Endothelial cell of umbilical vein (primary cell): ENCODE results near the gene PM20D2. TPM values are rescaled to one million over a fixed set of nuclear protein-coding genes. Genes with fewer than 3 reads are reported as not detected.

Experiments
- BruUV-seq: library from RNA; stranded (reverse); fragments of 400-500 nt; replicated peaks from 2 replicates; lab custom pipeline; 2021; lab: Mats Ljungman, UMichigan
- CTCF ChIA-PET: fragments of 300-600, 350-600 bp; sonication (Branson Sonifier 250); formaldehyde crosslinking; loops from one replicate; lab custom pipeline; 2021; ENCODE audit warnings: antibody characterized with exemption, inconsistent platforms; lab: Charles Lee
- POLR2A ChIA-PET: fragments of 300-600, 350-600 bp; sonication (Branson Sonifier 250); formaldehyde crosslinking; loops from one replicate; lab custom pipeline; 2021; ENCODE audit warnings: antibody characterized with exemption, inconsistent platforms; lab: Charles Lee
- DNase-seq: peaks from one replicate; pipeline ENCODE4 v3.0.0-alpha.2; 2011; ENCODE audit warnings: low read depth, low spot score
- FAIRE-seq: peaks from 2 replicates; lab custom pipeline; 2011; peaks lifted over from hg19 to GRCh38; lab: Jason Lieb, UNC
- H2AFZ ChIP-seq: 2 replicates; pipeline ENCODE4 v1.6.0; 2012; ENCODE audit warnings: low read depth, low read length, control low read depth, inconsistent platforms
- H3K27ac ChIP-seq: 2 replicates; pipeline ENCODE4 v1.5.1; 2011; ENCODE audit warnings: low read depth, mild to moderate bottlenecking, control low read depth, low read length, moderate library complexity; ENCODE audit not compliant: insufficient read depth
- H3K27me3 ChIP-seq, 2 experiments: 2 replicates each; pipeline versions ENCODE4 v1.6.0 to v1.6.1; 2011; ENCODE audit warnings: low read length in 2 of 2, mixed read lengths in 1 of 2; ENCODE audit not compliant: control insufficient read depth in 2 of 2, insufficient read depth in 2 of 2
- H3K36me3 ChIP-seq, 2 experiments: 2 replicates in 1 of 2; 3 replicates in 1 of 2; pipeline ENCODE4 v1.5.1; 2011; ENCODE audit warnings: low read length in 2 of 2, mild to moderate bottlenecking in 1 of 2, moderate library complexity in 1 of 2; ENCODE audit not compliant: control insufficient read depth in 2 of 2, insufficient read depth in 2 of 2; ENCODE audit errors: extremely low read depth in 1 of 2
- H3K4me1 ChIP-seq: 3 replicates; pipeline ENCODE4 v1.5.1; 2011; ENCODE audit warnings: mild to moderate bottlenecking, low read length; ENCODE audit not compliant: control insufficient read depth, insufficient read depth; ENCODE audit errors: extremely low read depth
- H3K4me2 ChIP-seq: 2 replicates; pipeline ENCODE4 v1.6.1; 2011; ENCODE audit warnings: low read length, control low read depth, mixed read lengths; ENCODE audit not compliant: insufficient read depth
- H3K4me3 ChIP-seq, 3 experiments: fragments of 200-600 bp in 1 of 3; sonication (generic), shearing (Covaris generic) in 1 of 3; replicated peaks in 1 of 3; 2 replicates each; pipeline ENCODE4 v1.5.1; 2011 to 2016; ENCODE audit warnings: control low read depth in 3 of 3, low read length in 3 of 3, mild to moderate bottlenecking in 2 of 3, inconsistent platforms in 1 of 3, low read depth in 1 of 3, moderate library complexity in 1 of 3; ENCODE audit not compliant: insufficient read depth in 1 of 3
- H3K79me2 ChIP-seq: 2 replicates; pipeline ENCODE4 v1.6.0; 2012; ENCODE audit warnings: low read length, inconsistent platforms; ENCODE audit not compliant: control insufficient read depth, insufficient read depth
- H3K9ac ChIP-seq: replicated peaks from 2 replicates; pipeline ENCODE3; 2011; ENCODE audit warnings: low read length, control low read depth; ENCODE audit not compliant: insufficient read depth; ENCODE audit errors: extremely low read depth
- H3K9me1 ChIP-seq: replicated peaks from 3 replicates; pipeline ENCODE4 v1.6.0; 2011; ENCODE audit warnings: mild to moderate bottlenecking, low read length; ENCODE audit not compliant: control insufficient read depth, insufficient read depth; ENCODE audit errors: extremely low read depth
- H3K9me3 ChIP-seq: replicated peaks from 2 replicates; pipeline ENCODE4 v1.5.1; 2012; ENCODE audit warnings: low read length, inconsistent platforms; ENCODE audit not compliant: control insufficient read depth, insufficient read depth
- H4K20me1 ChIP-seq: replicated peaks from 2 replicates; pipeline ENCODE3; 2011; ENCODE audit warnings: mild to moderate bottlenecking, low read length; ENCODE audit not compliant: control insufficient read depth, insufficient read depth; ENCODE audit errors: extremely low read depth
- CTCF ChIP-seq, 2 donors: IDR thresholded peaks; 1 replicate in 1 of 2; 2 replicates in 1 of 2; pipeline ENCODE4 v1.5.1; 2011; ENCODE audit warnings: low read length in 2 of 2, mild to moderate bottlenecking in 2 of 2, moderate library complexity in 2 of 2, control low read depth in 1 of 2, inconsistent platforms in 1 of 2, low read depth in 1 of 2; ENCODE audit not compliant: insufficient read depth in 1 of 2; ENCODE audit errors: extremely low read depth in 1 of 2
- EZH2 ChIP-seq: IDR thresholded peaks from 2 replicates; pipeline ENCODE4 v1.6.1; 2012; ENCODE audit warnings: borderline replicate concordance, low read depth, mild to moderate bottlenecking, moderate library complexity, low read length, inconsistent platforms; ENCODE audit not compliant: severe bottlenecking
- FOS ChIP-seq: IDR thresholded peaks from 2 replicates; pipeline ENCODE4 v1.6.1; 2011; ENCODE audit warnings: mild to moderate bottlenecking, low read length, moderate library complexity, borderline replicate concordance; ENCODE audit not compliant: insufficient read depth
- GATA2 ChIP-seq: IDR thresholded peaks from 2 replicates; pipeline ENCODE4 v1.7.0; 2011; ENCODE audit warnings: low read depth, mild to moderate bottlenecking, moderate library complexity, mixed read lengths, low read length; ENCODE audit not compliant: insufficient read length, insufficient read depth
- JUN ChIP-seq: IDR thresholded peaks from 2 replicates; pipeline ENCODE4 v1.6.1; 2011; ENCODE audit warnings: borderline replicate concordance, low read depth; ENCODE audit not compliant: insufficient read length, insufficient read depth
- MAX ChIP-seq: IDR thresholded peaks from 2 replicates; pipeline ENCODE4 v1.6.1; 2011; ENCODE audit not compliant: insufficient read depth, insufficient read length
- MYC ChIP-seq: IDR thresholded peaks from one replicate; pipeline ENCODE4 v1.6.1; 2011; ENCODE audit warnings: mild to moderate bottlenecking, low read depth, low read length
- POLR2A ChIP-seq: IDR thresholded peaks from 2 replicates; pipeline ENCODE4 v1.6.1; 2012; ENCODE audit warnings: low read depth, mild to moderate bottlenecking, control low read depth, low read length
- POLR2AphosphoS5 ChIP-seq: IDR thresholded peaks from 2 replicates; pipeline ENCODE4 v1.6.1; 2012; ENCODE audit warnings: low read depth, mild to moderate bottlenecking, control low read depth, low read length, moderate library complexity; ENCODE audit not compliant: insufficient read depth
- dilution Hi-C: fragments of 300-500 bp; cut with MboI; formaldehyde crosslinking; loops from one replicate; pipeline ENCODE4 v1.15.0; 2019; ENCODE audit warnings: low sequenced_read_pairs; ENCODE audit not compliant: extremely low pct_ligation_motif_present
- intact Hi-C: fragments of 100-400 bp; cut with micrococcal nuclease; formaldehyde crosslinking; loops from one replicate; pipeline ENCODE4 v1.10.0; 2022
- polyA plus RNA-seq, 4 experiments: library from polyadenylated mRNA; depleted of rRNA in 3 of 4; stranded (reverse) in 3 of 4; unstranded in 1 of 4; fragments of >200 nt; gene quantifications; 2 replicates each; pipeline versions ENCODE4 v1.2.1 to v1.2.3, GENCODE V29; 2011 to 2012; ENCODE audit warnings: missing spikeins in 1 of 4
- total RNA-seq: library from RNA; stranded (reverse); gene quantifications from 2 replicates; pipeline ENCODE4 v1.2.3, GENCODE V29; 2021

The PM20D2 gene
- total and polyA plus RNA-seq, 2 donors (not counting 3 experiments of a cell fraction or from before 2014, with no cell fraction given) = 3.0 to 10.9 TPM

- DNase-seq (no peak), FAIRE-seq (no peak)
- Histone ChIP-seq H3K36me3 (no peaks in the 10 kb centered on the region), H3K4me3 (no peak overlapping the region), H3K4me2 (no peak overlapping the region), H4K20me1 (no peaks in the 10 kb centered on the region), H3K27me3 (no peaks in the 10 kb centered on the region), H3K9me1 (no peaks in the 10 kb centered on the region), H2AFZ (no peak overlapping the region), H3K9ac (no peak overlapping the region), H3K79me2 (no peaks in the 10 kb centered on the region), H3K9me3 (no peaks in the 10 kb centered on the region), H3K4me1 (no peaks in the 10 kb centered on the region), H3K27ac (no peak overlapping the region)
- dilution Hi-C loops = no loop called here
- TF ChIP-seq MAX (no peak), MYC (no peak), POLR2AphosphoS5 (no peak), GATA2 (no peak), CTCF (IDR thresholded peaks at IDR 0.05; ENCODE audit: extremely low read depth in 1 of 2, insufficient read depth in 1 of 2, low read depth in 1 of 2, low read length in 2 of 2) (no peak), EZH2 (no peak), FOS (no peak), POLR2A (no peak), JUN (no peak)
- ChIA-PET POLR2A (no interaction called here), CTCF (interaction anchor here (1.2 to 1.3 kb wide), 2 partner anchors 40 to 218 kb away, joined by 3 to 4 read pairs; no protein-coding TSS in a partner anchor)
- no TSS peak for BruUV-seq
- intact Hi-C loops = no loop called here
These were observed 54.9 kb downstream of the PM20D2 start for GRCh38 chr6:89200706-89201215.
